Panc1 (cell line): Measurements from ENCODE around the gene LTB4R. TPM values are rescaled to one million over a fixed set of nuclear protein-coding genes. Genes with fewer than 3 reads are reported as not detected.

Experiments used
- ATAC-seq: fragments of 200-7000 bp; cut with Tn5 transposase; 2 replicates; pipeline ENCODE4 v1.9.1; 2020; ENCODE audit warnings: mild to moderate bottlenecking, moderate library complexity
- BruUV-seq: library from RNA; stranded (reverse); fragments of 400-500 nt; replicated peaks from 2 replicates; lab custom pipeline; 2021; lab: Mats Ljungman, UMichigan
- CTCF ChIA-PET: fragments of 300-600 bp; sonication (Branson Sonifier 250); formaldehyde crosslinking; loops from one replicate; lab custom pipeline; 2022; ENCODE audit warnings: antibody characterized with exemption; lab: Charles Lee
- POLR2A ChIA-PET: fragments of 300-600 bp; sonication (Branson Sonifier 250); formaldehyde crosslinking; loops from one replicate; lab custom pipeline; 2022; ENCODE audit warnings: antibody characterized with exemption; lab: Charles Lee
- DNase-seq: peaks from one replicate; pipeline ENCODE4 v3.0.0-alpha.2; 2010; ENCODE audit warnings: low read depth, low spot score
- H3K27ac ChIP-seq: 2 replicates; pipeline ENCODE4 v1.5.1; 2011; ENCODE audit warnings: mild to moderate bottlenecking, low read length, inconsistent platforms
- H3K27me3 ChIP-seq: fragments of 200-500 bp; sonication (Bioruptor generic); 2 replicates; pipeline ENCODE4 v1.6.0; 2014; ENCODE audit warnings: low read length, inconsistent platforms; ENCODE audit not compliant: control insufficient read depth, insufficient read depth
- H3K36me3 ChIP-seq: fragments of 200-500 bp; sonication (Bioruptor generic); 2 replicates; pipeline ENCODE4 v1.5.1; 2014; ENCODE audit warnings: inconsistent platforms, mild to moderate bottlenecking, low read length, moderate library complexity; ENCODE audit not compliant: control insufficient read depth, insufficient read depth
- H3K4me1 ChIP-seq: 2 replicates; pipeline ENCODE4 v1.5.1; 2011; ENCODE audit warnings: inconsistent platforms, mild to moderate bottlenecking, low read length, moderate library complexity; ENCODE audit not compliant: control insufficient read depth, insufficient read depth
- H3K4me3 ChIP-seq, 2 experiments: 2 replicates each; pipeline ENCODE4 v1.5.1; 2011 to 2012; ENCODE audit warnings: low read depth in 2 of 2, low read length in 2 of 2, mild to moderate bottlenecking in 2 of 2, inconsistent platforms in 1 of 2, moderate library complexity in 1 of 2
- H3K9me3 ChIP-seq: fragments of 200-500 bp; sonication (Bioruptor generic); 2 replicates; pipeline ENCODE4 v1.5.1; 2014; ENCODE audit warnings: low read depth, mild to moderate bottlenecking, inconsistent platforms, low read length, moderate library complexity; ENCODE audit not compliant: control insufficient read depth, insufficient read depth
- CTCF ChIP-seq: fragments of 450-650 bp; IDR thresholded peaks from 2 replicates; pipeline ENCODE4 v1.5.1; 2017; ENCODE audit warnings: mild to moderate bottlenecking
- POLR2AphosphoS5 ChIP-seq: IDR thresholded peaks from 2 replicates; pipeline ENCODE4 v1.6.1; 2012; ENCODE audit warnings: mild to moderate bottlenecking, low read depth, low read length, moderate library complexity
- SIN3A ChIP-seq: IDR thresholded peaks from 2 replicates; pipeline ENCODE4 v1.6.1; 2012; ENCODE audit warnings: low read depth, mild to moderate bottlenecking, low read length, moderate library complexity, borderline replicate concordance; ENCODE audit not compliant: insufficient read depth
- TCF7L2 ChIP-seq: IDR thresholded peaks from 2 replicates; pipeline ENCODE4 v1.6.1; 2011; ENCODE audit warnings: mild to moderate bottlenecking, low read depth, low read length, inconsistent platforms
- in situ Hi-C: cut with HindIII; loops from 2 replicates; pipeline ENCODE4 v1.10.0; 2016; ENCODE audit warnings: low sequenced_read_pairs, low pct_unique_long_range_greater_than_20kb
- intact Hi-C: fragments of 100-400 bp; cut with micrococcal nuclease; formaldehyde crosslinking; loops from one replicate; pipeline ENCODE4 v1.10.0; 2022; ENCODE audit not compliant: unreplicated experiment
- total RNA-seq: library from RNA; stranded (reverse); gene quantifications from one replicate; pipeline ENCODE4 v1.2.1, GENCODE V29; 2021; ENCODE audit not compliant: unreplicated experiment
- TF ChIP-seq, protein P1 (sequence below), 2 experiments: IDR thresholded peaks; 2 replicates each; pipeline ENCODE4 v1.6.1; 2011 to 2012; ENCODE audit warnings: low read depth in 2 of 2, control low read depth in 1 of 2, low read length in 1 of 2, mild to moderate bottlenecking in 1 of 2, moderate library complexity in 1 of 2; ENCODE audit not compliant: insufficient read depth in 1 of 2

Gene LTB4R
- total RNA-seq, 1 experiment from 2014 or later: 4.8 TPM

GRCh38 chr14:24267516-24267915 lies 43.8 kb upstream of the LTB4R start:
- ChIA-PET CTCF (no interaction called here), POLR2A (no interaction called here)
- H3K27me3 ChIP-seq: no peaks in the 10 kb centered on the region
- intact Hi-C loops: no loop called here
- H3K9me3 ChIP-seq: no peaks in the 10 kb centered on the region
- H3K4me3 ChIP-seq: no peak overlapping the region
- no peaks in the 10 kb centered on the region for H3K36me3 ChIP-seq
- peaks cover 3% of the 10 kb centered on the region; the same call in 1 of the 2 replicates for H3K4me1 ChIP-seq
- BruUV-seq: no TSS peak
- TF ChIP-seq SIN3A (no peak), POLR2AphosphoS5 (no peak), TCF7L2 (no peak), CTCF (no peak)
- TF ChIP-seq, protein P1, sequence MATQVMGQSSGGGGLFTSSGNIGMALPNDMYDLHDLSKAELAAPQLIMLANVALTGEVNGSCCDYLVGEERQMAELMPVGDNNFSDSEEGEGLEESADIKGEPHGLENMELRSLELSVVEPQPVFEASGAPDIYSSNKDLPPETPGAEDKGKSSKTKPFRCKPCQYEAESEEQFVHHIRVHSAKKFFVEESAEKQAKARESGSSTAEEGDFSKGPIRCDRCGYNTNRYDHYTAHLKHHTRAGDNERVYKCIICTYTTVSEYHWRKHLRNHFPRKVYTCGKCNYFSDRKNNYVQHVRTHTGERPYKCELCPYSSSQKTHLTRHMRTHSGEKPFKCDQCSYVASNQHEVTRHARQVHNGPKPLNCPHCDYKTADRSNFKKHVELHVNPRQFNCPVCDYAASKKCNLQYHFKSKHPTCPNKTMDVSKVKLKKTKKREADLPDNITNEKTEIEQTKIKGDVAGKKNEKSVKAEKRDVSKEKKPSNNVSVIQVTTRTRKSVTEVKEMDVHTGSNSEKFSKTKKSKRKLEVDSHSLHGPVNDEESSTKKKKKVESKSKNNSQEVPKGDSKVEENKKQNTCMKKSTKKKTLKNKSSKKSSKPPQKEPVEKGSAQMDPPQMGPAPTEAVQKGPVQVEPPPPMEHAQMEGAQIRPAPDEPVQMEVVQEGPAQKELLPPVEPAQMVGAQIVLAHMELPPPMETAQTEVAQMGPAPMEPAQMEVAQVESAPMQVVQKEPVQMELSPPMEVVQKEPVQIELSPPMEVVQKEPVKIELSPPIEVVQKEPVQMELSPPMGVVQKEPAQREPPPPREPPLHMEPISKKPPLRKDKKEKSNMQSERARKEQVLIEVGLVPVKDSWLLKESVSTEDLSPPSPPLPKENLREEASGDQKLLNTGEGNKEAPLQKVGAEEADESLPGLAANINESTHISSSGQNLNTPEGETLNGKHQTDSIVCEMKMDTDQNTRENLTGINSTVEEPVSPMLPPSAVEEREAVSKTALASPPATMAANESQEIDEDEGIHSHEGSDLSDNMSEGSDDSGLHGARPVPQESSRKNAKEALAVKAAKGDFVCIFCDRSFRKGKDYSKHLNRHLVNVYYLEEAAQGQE (IDR thresholded peaks at IDR 0.05; ENCODE audit: insufficient read depth in 1 of 2, low read depth in 2 of 2, low read length in 1 of 2): no peak
- in situ Hi-C loops: no loop called here
- no peak overlapping the region for H3K27ac ChIP-seq
- DNase-seq (no peak), ATAC-seq (no peak)

GRCh38 chr14:24268225-24268624 lies 43.1 kb upstream of the LTB4R start:
- H3K27me3 ChIP-seq: no peaks in the 10 kb centered on the region
- H3K36me3 ChIP-seq: no peaks in the 10 kb centered on the region
- ChIA-PET CTCF (no interaction called here), POLR2A (no interaction called here)
- BruUV-seq: no TSS peak
- ATAC-seq: no peak
- in situ Hi-C loops (no loop called here), intact Hi-C loops (no loop called here)
- H3K4me1 ChIP-seq: peaks cover 3% of the 10 kb centered on the region; the same call in 1 of the 2 replicates
- no peak for DNase-seq
- H3K9me3 ChIP-seq: no peaks in the 10 kb centered on the region
- no peak overlapping the region for H3K27ac ChIP-seq
- no peak for TF ChIP-seq TCF7L2
- no peak for TF ChIP-seq POLR2AphosphoS5
- TF ChIP-seq CTCF: no peak
- H3K4me3 ChIP-seq: no peak overlapping the region
